Right kidney (tissue), 1 donor: ENCODE measurements around the gene DLG2.
A peak's percentile ranks its signal among the peaks of the same experiment; 100 is the strongest.

Experiments used
- DNase-seq: peaks from one replicate; pipeline ENCODE4 v3.0.0-alpha.2; 2016

Gene DLG2

GRCh38 chr11:83831929-83832328 is 1795.2 kb downstream of the DLG2 start:
- no peak for DNase-seq

GRCh38 chr11:83827940-83828554 is 1799.1 kb downstream of the DLG2 start:
- peak; percentile 20 for DNase-seq

- no peak for DNase-seq
Observed at GRCh38 chr11:83827520-83827919, 1799.6 kb downstream of the DLG2 start.

GRCh38 chr11:83826078-83826477 is 1801.1 kb downstream of the DLG2 start:
- DNase-seq = no peak

GRCh38 chr11:83823461-83824025 is 1803.6 kb downstream of the DLG2 start:
- DNase-seq = no peak

- no peak for DNase-seq
Observed at GRCh38 chr11:83819931-83820549, 1807.1 kb downstream of the DLG2 start.

- no peak for DNase-seq
Observed at GRCh38 chr11:83818349-83818748, 1808.8 kb downstream of the DLG2 start.

GRCh38 chr11:83816572-83817187 is 1810.5 kb downstream of the DLG2 start:
- no peak for DNase-seq

GRCh38 chr11:83815736-83816135 is 1811.4 kb downstream of the DLG2 start:
- DNase-seq = no peak

GRCh38 chr11:83813296-83813695 is 1813.8 kb downstream of the DLG2 start:
- DNase-seq = no peak

- DNase-seq = no peak
Observed at GRCh38 chr11:83809274-83809673, 1817.9 kb downstream of the DLG2 start.

GRCh38 chr11:83801799-83802198 is 1825.3 kb downstream of the DLG2 start:
- DNase-seq = no peak

GRCh38 chr11:83793310-83793709 is 1833.8 kb downstream of the DLG2 start:
- DNase-seq = no peak

GRCh38 chr11:83791557-83791956 is 1835.6 kb downstream of the DLG2 start:
- DNase-seq = no peak

GRCh38 chr11:83785942-83786341 is 1841.2 kb downstream of the DLG2 start:
- DNase-seq = no peak

- DNase-seq = no peak
Observed at GRCh38 chr11:83784419-83784818, 1842.7 kb downstream of the DLG2 start.

GRCh38 chr11:83782329-83782728 is 1844.8 kb downstream of the DLG2 start:
- no peak for DNase-seq

GRCh38 chr11:83779876-83780275 is 1847.3 kb downstream of the DLG2 start:
- DNase-seq = no peak

GRCh38 chr11:83778596-83778995 is 1848.5 kb downstream of the DLG2 start:
- DNase-seq = no peak

GRCh38 chr11:83773950-83774880 is 1852.9 kb downstream of the DLG2 start:
- no peak for DNase-seq

GRCh38 chr11:83768489-83768888 is 1858.7 kb downstream of the DLG2 start:
- DNase-seq = no peak

- DNase-seq = no peak
Observed at GRCh38 chr11:83766932-83767331, 1860.2 kb downstream of the DLG2 start.

- no peak for DNase-seq
Observed at GRCh38 chr11:83764643-83765042, 1862.5 kb downstream of the DLG2 start.
